PFSK-1 (cell line): ENCODE data around the gene ZNF518A.

ENCODE experiments used
- FOXP2 ChIP-seq: optimal IDR thresholded peaks from 2 replicates; pipeline ENCODE3; 2011; ENCODE audit warnings: borderline replicate concordance, control low read depth, inconsistent platforms; ENCODE audit not compliant: insufficient read depth; ENCODE audit errors: extremely low read length, extremely low read depth
- POLR2AphosphoS5 ChIP-seq: IDR thresholded peaks from 2 replicates; pipeline ENCODE4 v1.6.1; 2012; ENCODE audit warnings: low read depth, mild to moderate bottlenecking, control low read depth, low read length, moderate library complexity
- SIN3A ChIP-seq: IDR thresholded peaks from 2 replicates; pipeline ENCODE4 v1.6.1; 2012; ENCODE audit warnings: mild to moderate bottlenecking, low read length, moderate library complexity, borderline replicate concordance; ENCODE audit not compliant: insufficient read depth
- TAF1 ChIP-seq: IDR thresholded peaks from 2 replicates; pipeline ENCODE4 v1.6.1; 2012; ENCODE audit warnings: low read length, control low read depth, borderline replicate concordance; ENCODE audit not compliant: insufficient read depth
- TF ChIP-seq, protein P1 (sequence below), 2 experiments: IDR thresholded peaks; 2 replicates each; pipeline versions ENCODE4 v1.6.1 to v1.8.0; 2011 to 2012; ENCODE audit warnings: low read depth in 2 of 2, low read length in 2 of 2, control low read depth in 1 of 2, inconsistent platforms in 1 of 2, mild to moderate bottlenecking in 1 of 2, moderate library complexity in 1 of 2; ENCODE audit not compliant: insufficient read depth in 1 of 2

Gene ZNF518A

DNA sequence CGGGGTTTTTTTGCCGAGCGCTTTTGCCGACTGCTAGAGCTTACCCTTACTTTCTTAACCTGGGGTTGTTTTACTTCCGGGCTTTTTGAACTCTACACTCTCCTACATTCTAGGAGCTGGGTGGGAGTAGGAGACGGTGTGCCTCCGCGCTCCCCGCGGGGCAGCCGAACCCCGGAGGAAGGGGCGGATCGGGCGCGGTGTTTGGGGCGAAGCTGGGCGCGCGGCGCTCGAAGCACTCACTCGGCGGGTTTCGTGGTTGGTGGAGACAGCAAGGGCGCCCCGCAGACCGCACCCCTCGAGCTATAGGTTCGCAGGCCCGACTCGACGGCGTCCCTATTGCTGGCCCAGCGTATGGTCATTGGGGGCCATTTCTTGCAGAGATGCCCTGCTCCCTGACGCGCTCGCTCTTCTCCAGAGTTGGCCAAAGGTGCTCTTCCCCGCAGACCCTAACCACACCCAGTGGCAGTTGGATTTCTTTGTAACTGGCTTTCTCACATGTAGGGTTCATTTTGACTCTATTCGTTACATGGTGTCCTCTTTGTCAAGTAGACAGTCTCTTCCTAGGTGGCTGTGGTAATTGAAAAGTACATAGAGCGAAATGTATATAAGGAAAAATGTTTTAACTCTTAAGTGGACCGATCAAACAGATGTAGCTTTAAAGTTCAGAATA lies 364 bp downstream of the ZNF518A start:
- TF ChIP-seq POLR2AphosphoS5 (no peak), SIN3A (no peak), TAF1 (no peak; the same call in 1 of the 2 replicates), FOXP2 (no peak)
- TF ChIP-seq, protein P1, sequence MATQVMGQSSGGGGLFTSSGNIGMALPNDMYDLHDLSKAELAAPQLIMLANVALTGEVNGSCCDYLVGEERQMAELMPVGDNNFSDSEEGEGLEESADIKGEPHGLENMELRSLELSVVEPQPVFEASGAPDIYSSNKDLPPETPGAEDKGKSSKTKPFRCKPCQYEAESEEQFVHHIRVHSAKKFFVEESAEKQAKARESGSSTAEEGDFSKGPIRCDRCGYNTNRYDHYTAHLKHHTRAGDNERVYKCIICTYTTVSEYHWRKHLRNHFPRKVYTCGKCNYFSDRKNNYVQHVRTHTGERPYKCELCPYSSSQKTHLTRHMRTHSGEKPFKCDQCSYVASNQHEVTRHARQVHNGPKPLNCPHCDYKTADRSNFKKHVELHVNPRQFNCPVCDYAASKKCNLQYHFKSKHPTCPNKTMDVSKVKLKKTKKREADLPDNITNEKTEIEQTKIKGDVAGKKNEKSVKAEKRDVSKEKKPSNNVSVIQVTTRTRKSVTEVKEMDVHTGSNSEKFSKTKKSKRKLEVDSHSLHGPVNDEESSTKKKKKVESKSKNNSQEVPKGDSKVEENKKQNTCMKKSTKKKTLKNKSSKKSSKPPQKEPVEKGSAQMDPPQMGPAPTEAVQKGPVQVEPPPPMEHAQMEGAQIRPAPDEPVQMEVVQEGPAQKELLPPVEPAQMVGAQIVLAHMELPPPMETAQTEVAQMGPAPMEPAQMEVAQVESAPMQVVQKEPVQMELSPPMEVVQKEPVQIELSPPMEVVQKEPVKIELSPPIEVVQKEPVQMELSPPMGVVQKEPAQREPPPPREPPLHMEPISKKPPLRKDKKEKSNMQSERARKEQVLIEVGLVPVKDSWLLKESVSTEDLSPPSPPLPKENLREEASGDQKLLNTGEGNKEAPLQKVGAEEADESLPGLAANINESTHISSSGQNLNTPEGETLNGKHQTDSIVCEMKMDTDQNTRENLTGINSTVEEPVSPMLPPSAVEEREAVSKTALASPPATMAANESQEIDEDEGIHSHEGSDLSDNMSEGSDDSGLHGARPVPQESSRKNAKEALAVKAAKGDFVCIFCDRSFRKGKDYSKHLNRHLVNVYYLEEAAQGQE (IDR thresholded peaks at IDR 0.05; ENCODE audit: insufficient read depth in 1 of 2, low read depth in 2 of 2, low read length in 2 of 2), result no peak

DNA sequence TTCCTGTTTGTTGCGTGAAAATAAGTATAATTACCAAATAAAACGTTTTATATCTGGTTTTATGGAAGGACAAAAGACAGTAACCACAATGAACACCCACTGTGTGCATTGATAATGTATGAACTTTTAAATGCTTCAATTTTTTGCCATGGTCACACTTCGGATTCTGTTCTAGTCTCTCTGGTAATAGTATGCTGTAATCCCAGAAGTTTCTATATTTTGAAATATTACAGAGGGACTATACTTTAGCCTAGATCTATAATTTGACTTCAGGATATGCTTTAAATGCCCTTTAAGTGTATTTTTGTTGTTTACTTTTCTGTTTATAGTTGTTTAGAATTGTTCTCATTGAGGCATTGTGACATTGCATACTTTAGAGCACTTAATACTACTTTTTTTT lies 1.5 kb downstream of the ZNF518A start:
- TF ChIP-seq SIN3A, result no peak

DNA sequence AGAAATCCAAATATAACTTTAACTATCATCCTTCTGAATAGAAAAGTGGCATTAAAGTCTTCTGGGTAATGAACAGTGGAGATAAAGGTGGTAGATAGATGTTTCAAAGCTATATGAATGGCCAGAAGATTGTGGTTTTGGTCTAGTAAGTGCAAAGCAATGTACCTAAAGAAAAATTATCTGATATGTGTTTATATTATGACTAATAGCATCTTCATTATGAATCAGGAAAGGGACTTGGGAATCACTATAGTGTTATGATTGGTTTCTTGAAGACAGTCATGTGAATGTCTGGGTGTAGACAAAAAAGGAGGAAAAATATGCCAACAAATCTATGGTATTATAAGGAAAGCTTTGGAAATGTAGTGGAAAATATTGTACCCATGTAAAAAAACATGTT lies 3.0 kb downstream of the ZNF518A start:
- TF ChIP-seq, protein P1 (IDR thresholded peaks at IDR 0.05; ENCODE audit: insufficient read depth in 1 of 2, low read depth in 2 of 2, low read length in 2 of 2), result no peak
- no peak for TF ChIP-seq TAF1
- TF ChIP-seq SIN3A, result no peak
- TF ChIP-seq FOXP2, result no peak

DNA sequence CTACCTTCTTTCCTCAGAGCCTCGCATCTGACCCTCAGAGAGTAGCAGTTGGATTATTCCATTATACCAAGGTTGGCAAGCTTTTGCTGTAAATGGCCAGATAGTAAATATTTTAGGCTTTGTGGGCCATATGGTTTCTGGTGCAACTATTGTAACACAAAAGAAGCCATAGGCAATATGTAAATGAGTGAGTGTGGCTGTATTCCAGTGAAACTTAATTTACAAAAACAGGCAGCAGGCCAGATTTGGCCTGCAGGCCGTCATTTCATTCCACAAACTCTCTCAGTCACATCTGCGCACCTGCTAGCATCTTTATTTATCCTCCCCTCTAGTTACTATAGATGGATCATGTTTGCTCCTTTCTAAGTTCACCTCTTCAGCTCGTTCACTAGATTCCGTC lies 6.7 kb downstream of the ZNF518A start:
- no peak for TF ChIP-seq SIN3A
- TF ChIP-seq, protein P1 (IDR thresholded peaks at IDR 0.05; ENCODE audit: insufficient read depth in 1 of 2, low read depth in 2 of 2, low read length in 2 of 2), result no peak
- no peak for TF ChIP-seq POLR2AphosphoS5
- TF ChIP-seq TAF1, result no peak
- no peak for TF ChIP-seq FOXP2

DNA sequence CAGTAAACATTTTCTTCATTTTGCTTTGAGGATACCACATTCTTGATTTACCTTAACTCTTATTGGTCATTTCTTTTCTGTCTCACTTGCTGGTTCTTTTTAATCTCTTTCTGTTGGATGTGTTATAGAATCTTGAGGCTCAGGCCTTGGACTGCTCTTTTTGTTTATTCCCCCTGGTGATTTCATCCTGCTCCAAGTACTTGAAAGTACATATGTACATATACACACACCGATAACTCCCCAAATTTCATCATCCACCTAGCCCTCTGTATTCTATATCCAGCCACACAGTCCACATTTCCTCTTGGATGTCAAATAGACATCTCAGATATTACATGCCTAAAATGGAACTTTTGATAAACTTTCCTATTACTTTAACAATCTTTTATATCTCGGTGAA lies 7.5 kb downstream of the ZNF518A start:
- TF ChIP-seq, protein P1 (IDR thresholded peaks at IDR 0.05; ENCODE audit: insufficient read depth in 1 of 2, low read depth in 2 of 2, low read length in 2 of 2), result no peak
- no peak for TF ChIP-seq SIN3A
- no peak for TF ChIP-seq POLR2AphosphoS5
- TF ChIP-seq TAF1, result no peak

DNA sequence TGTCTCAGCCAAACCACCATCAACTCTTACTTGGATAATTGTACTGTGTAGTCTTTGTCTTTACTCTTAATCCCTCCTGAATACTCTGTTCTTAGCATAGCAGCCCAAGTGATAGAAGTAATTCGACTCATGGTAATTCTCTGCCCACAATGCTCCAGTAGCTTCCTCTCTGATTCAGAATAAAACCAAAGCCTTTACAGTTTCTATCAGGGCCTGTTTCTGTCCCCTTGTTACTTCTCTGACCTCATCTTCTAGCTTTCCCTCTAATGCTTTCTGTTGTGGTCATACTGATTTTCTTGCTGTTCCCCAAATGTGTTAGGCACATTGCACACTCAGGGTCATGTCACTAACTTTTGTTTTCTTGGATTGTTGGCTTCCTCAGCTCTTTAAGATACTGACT lies 8.0 kb downstream of the ZNF518A start:
- TF ChIP-seq TAF1 (no peak), SIN3A (no peak), FOXP2 (no peak)
